SU-DHL-6 (cell line): ENCODE data around the gene RPGRIP1.

Experiments used
- CTCF ChIP-seq: fragments of 200-600 bp; sonication (generic); IDR thresholded peaks from one replicate; pipeline ENCODE4 v1.5.1; 2017; ENCODE audit warnings: antibody characterized with exemption, mild to moderate bottlenecking, low read length, moderate library complexity; ENCODE audit not compliant: insufficient read depth, poor library complexity, severe bottlenecking
- EZH2phosphoT487 ChIP-seq: fragments of 200-600 bp; sonication (generic), shearing (Covaris generic); conservative IDR thresholded peaks from 2 replicates; pipeline ENCODE4 v1.6.1; 2018; ENCODE audit warnings: mild to moderate bottlenecking, antibody characterized with exemption, low read length, moderate library complexity, mixed read lengths

GRCh38 chr14:21236948-21237797, 42.7 kb upstream of the RPGRIP1 start:
- TF ChIP-seq CTCF (no peak), EZH2phosphoT487 (no peak)
